ENCODE data around the gene IKZF2.
A peak's percentile ranks its signal among the peaks of the same experiment; 100 is the strongest.

The IKZF2 gene

GRCh38 chr2:213151437-213152064 lies at the start of gene IKZF2:
Gene IKZF2, minus strand, starts transcription at chr2:213151612. Its CDS starts 2,983 bp downstream, at chr2:213148629.
- peak; percentile 87 for DNase-seq (ENCODE audit: low spot score)

- DNase-seq (ENCODE audit: low spot score): no peak
These were observed 48.5 kb upstream of the IKZF2 start for GRCh38 chr2:213199871-213200270.

GRCh38 chr2:213189001-213189899 lies 37.8 kb upstream of the IKZF2 start:
- DNase-seq (ENCODE audit: low spot score): peak; percentile 81

GRCh38 chr2:213188533-213188867 lies 37.1 kb upstream of the IKZF2 start:
- DNase-seq (ENCODE audit: low spot score): no peak

- peak; percentile 73 for DNase-seq (ENCODE audit: low spot score)
These were observed 36.6 kb upstream of the IKZF2 start for GRCh38 chr2:213187833-213188532.

- DNase-seq (ENCODE audit: low spot score): no peak
These were observed 36.0 kb upstream of the IKZF2 start for GRCh38 chr2:213187386-213187785.

- DNase-seq (ENCODE audit: low spot score): no peak
These were observed 33.9 kb upstream of the IKZF2 start for GRCh38 chr2:213185147-213185822.

GRCh38 chr2:213181712-213182111 lies 30.3 kb upstream of the IKZF2 start:
- no peak for DNase-seq (ENCODE audit: low spot score)

- no peak for DNase-seq (ENCODE audit: low spot score)
These were observed 26.3 kb upstream of the IKZF2 start for GRCh38 chr2:213177679-213178078.

GRCh38 chr2:213175673-213176247 lies 24.3 kb upstream of the IKZF2 start:
- no peak for DNase-seq (ENCODE audit: low spot score)

- no peak for DNase-seq (ENCODE audit: low spot score)
These were observed 21.2 kb upstream of the IKZF2 start for GRCh38 chr2:213172641-213173040.

- DNase-seq (ENCODE audit: low spot score): no peak
These were observed 19.7 kb upstream of the IKZF2 start for GRCh38 chr2:213171147-213171546.

- no peak for DNase-seq (ENCODE audit: low spot score)
These were observed 16.0 kb upstream of the IKZF2 start for GRCh38 chr2:213167271-213167930.

GRCh38 chr2:213166109-213166508 lies 14.7 kb upstream of the IKZF2 start:
- no peak for DNase-seq (ENCODE audit: low spot score)

- DNase-seq (ENCODE audit: low spot score): no peak
These were observed 12.9 kb upstream of the IKZF2 start for GRCh38 chr2:213164263-213164662.

GRCh38 chr2:213162516-213163118 lies 11.2 kb upstream of the IKZF2 start:
- DNase-seq (ENCODE audit: low spot score): no peak

GRCh38 chr2:213161759-213162515 lies 10.5 kb upstream of the IKZF2 start:
- no peak for DNase-seq (ENCODE audit: low spot score)

- no peak for DNase-seq (ENCODE audit: low spot score)
These were observed 8.4 kb upstream of the IKZF2 start for GRCh38 chr2:213159768-213160167.

- DNase-seq (ENCODE audit: low spot score): no peak
These were observed 5.8 kb upstream of the IKZF2 start for GRCh38 chr2:213157242-213157641.

- no peak for DNase-seq (ENCODE audit: low spot score)
These were observed 5.3 kb upstream of the IKZF2 start for GRCh38 chr2:213156717-213157116.
